IMR-90 (cell line): ENCODE measurements around the gene CDYL2. TPM values are rescaled to one million over a fixed set of nuclear protein-coding genes. Genes with fewer than 3 reads are reported as not detected.

ENCODE experiments used
- ATAC-seq: fragments of 200-7000 bp; cut with Tn5 transposase; 2 replicates; pipeline ENCODE4 v1.9.1; 2020; ENCODE audit warnings: low read depth, mild to moderate bottlenecking, moderate library complexity
- BruUV-seq: library from RNA; stranded (reverse); fragments of 400-500 nt; replicated peaks from 2 replicates; lab custom pipeline; 2021; lab: Mats Ljungman, UMichigan
- CTCF ChIA-PET: fragments of 300-600 bp; formaldehyde crosslinking; extraction: SDS; loops from one replicate; lab custom pipeline; 2021; ENCODE audit warnings: antibody characterized with exemption; lab: Yijun Ruan, JAX
- POLR2A ChIA-PET: fragments of 300-600 bp; sonication (Branson Sonifier 250); formaldehyde crosslinking; loops from one replicate; lab custom pipeline; 2022; ENCODE audit warnings: antibody characterized with exemption; ENCODE audit not compliant: unreplicated experiment; lab: Charles Lee
- DNase-seq: peaks from one replicate; pipeline ENCODE4 v3.0.0; 2013
- H2AFZ ChIP-seq: replicated peaks from 2 replicates; pipeline ENCODE3; 2013; ENCODE audit warnings: low read length, mild to moderate bottlenecking; ENCODE audit not compliant: poor library complexity
- H2AK5ac ChIP-seq: 2 replicates; pipeline ENCODE4 v1.6.1; 2013; ENCODE audit warnings: low read depth, low read length, inconsistent platforms
- H2AK9ac ChIP-seq: replicated peaks from 2 replicates; pipeline ENCODE3; 2013; ENCODE audit warnings: mild to moderate bottlenecking, low read depth, low read length, moderate library complexity; ENCODE audit not compliant: poor library complexity
- H2BK120ac ChIP-seq: 2 replicates; pipeline ENCODE4 v1.6.1; 2013; ENCODE audit warnings: low read depth, low read length, inconsistent platforms
- H2BK15ac ChIP-seq: 3 replicates; pipeline ENCODE4 v1.6.1; 2013; ENCODE audit warnings: low read depth, low read length, inconsistent platforms
- H2BK20ac ChIP-seq: 2 replicates; pipeline ENCODE4 v1.6.1; 2013; ENCODE audit warnings: low read depth, mild to moderate bottlenecking, inconsistent platforms, low read length, moderate library complexity
- H2BK5ac ChIP-seq: 2 replicates; pipeline ENCODE4 v1.6.1; 2013; ENCODE audit warnings: mild to moderate bottlenecking, low read depth, low read length, inconsistent platforms; ENCODE audit not compliant: poor library complexity, severe bottlenecking
- H3K14ac ChIP-seq: replicated peaks from 2 replicates; pipeline ENCODE4 v1.6.1; 2013; ENCODE audit warnings: low read depth, low read length, inconsistent platforms
- H3K18ac ChIP-seq: 2 replicates; pipeline ENCODE4 v1.6.1; 2013; ENCODE audit warnings: low read depth, low read length, control low read depth
- H3K23ac ChIP-seq: 2 replicates; pipeline ENCODE4 v1.6.1; 2013; ENCODE audit warnings: low read depth, low read length, inconsistent platforms
- H3K27ac ChIP-seq: 2 replicates; pipeline ENCODE4 v1.5.1; 2013; ENCODE audit warnings: mild to moderate bottlenecking, control low read depth, low read length; ENCODE audit not compliant: insufficient read depth
- H3K27me3 ChIP-seq: 2 replicates; pipeline ENCODE4 v1.6.1; 2013; ENCODE audit warnings: low read length; ENCODE audit not compliant: control insufficient read depth, insufficient read depth
- H3K36me3 ChIP-seq: 2 replicates; pipeline ENCODE4 v1.6.1; 2013; ENCODE audit warnings: low read length, mixed read lengths; ENCODE audit not compliant: control insufficient read depth, insufficient read depth
- H3K4ac ChIP-seq: 2 replicates; pipeline ENCODE4 v1.6.1; 2013; ENCODE audit warnings: low read depth, low read length, inconsistent platforms
- H3K4me1 ChIP-seq: 2 replicates; pipeline ENCODE4 v1.6.1; 2013; ENCODE audit warnings: low read length, mixed read lengths; ENCODE audit not compliant: control insufficient read depth, insufficient read depth
- H3K4me2 ChIP-seq: 2 replicates; pipeline ENCODE4 v1.6.1; 2013; ENCODE audit warnings: low read depth, mild to moderate bottlenecking, control low read depth, low read length, moderate library complexity
- H3K4me3 ChIP-seq: 2 replicates; pipeline ENCODE4 v1.5.1; 2013; ENCODE audit warnings: low read depth, mild to moderate bottlenecking, control low read depth, low read length, moderate library complexity; ENCODE audit not compliant: insufficient read depth
- H3K56ac ChIP-seq: 2 replicates; pipeline ENCODE4 v1.6.1; 2013; ENCODE audit warnings: low read length, inconsistent platforms; ENCODE audit not compliant: insufficient read depth; ENCODE audit errors: extremely low read depth
- H3K79me1 ChIP-seq, 2 experiments: 2 replicates each; pipeline ENCODE4 v1.6.1; 2013; ENCODE audit warnings: low read length in 2 of 2, inconsistent platforms in 1 of 2, low read depth in 1 of 2
- H3K9ac ChIP-seq: 2 replicates; pipeline ENCODE4 v1.6.1; 2013; ENCODE audit warnings: low read depth, low read length, control low read depth
- H3K9me1 ChIP-seq: 2 replicates; pipeline ENCODE4 v1.6.1; 2013; ENCODE audit warnings: low read length, inconsistent platforms; ENCODE audit not compliant: insufficient read depth
- H3K9me3 ChIP-seq: 2 replicates; pipeline ENCODE4 v1.6.1; 2013; ENCODE audit warnings: low read length; ENCODE audit not compliant: control insufficient read depth, insufficient read depth
- H4K20me1 ChIP-seq: 2 replicates; pipeline ENCODE4 v1.6.1; 2013; ENCODE audit warnings: low read length, inconsistent platforms; ENCODE audit not compliant: insufficient read depth
- H4K5ac ChIP-seq: 2 replicates; pipeline ENCODE4 v1.6.1; 2013; ENCODE audit warnings: mild to moderate bottlenecking, low read depth, low read length, control low read depth
- H4K8ac ChIP-seq, 2 experiments: 2 replicates each; pipeline ENCODE4 v1.6.1; 2013; ENCODE audit warnings: low read depth in 2 of 2, low read length in 2 of 2, control low read depth in 1 of 2, inconsistent platforms in 1 of 2
- H4K91ac ChIP-seq: 2 replicates; pipeline ENCODE4 v1.6.1; 2013; ENCODE audit warnings: low read depth, low read length, inconsistent platforms; ENCODE audit not compliant: insufficient read depth
- BHLHE40 ChIP-seq: fragments of 150-350 bp; IDR thresholded peaks from 2 replicates; pipeline ENCODE4 v1.6.1; 2016; ENCODE audit warnings: mild to moderate bottlenecking, low read depth, low read length
- CEBPB ChIP-seq: IDR thresholded peaks from 2 replicates; pipeline ENCODE4 v1.6.1; 2012; ENCODE audit warnings: low read depth, low read length, improper control_type of control experiment
- CHD1 ChIP-seq: IDR thresholded peaks from 2 replicates; pipeline ENCODE4 v1.6.1; 2012; ENCODE audit warnings: low read depth, low read length, improper control_type of control experiment
- CTCF ChIP-seq: conservative IDR thresholded peaks from 2 replicates; pipeline ENCODE4 v1.5.1; 2012; ENCODE audit warnings: mild to moderate bottlenecking, low read depth, low read length, improper control_type of control experiment
- ELK1 ChIP-seq: fragments of 150-350 bp; IDR thresholded peaks from 2 replicates; pipeline ENCODE4 v1.6.1; 2016; ENCODE audit warnings: low read depth, mild to moderate bottlenecking, low read length, moderate library complexity, borderline replicate concordance
- FOS ChIP-seq: fragments of 150-350 bp; IDR thresholded peaks from 2 replicates; pipeline ENCODE4 v1.6.1; 2016; ENCODE audit warnings: low read depth, low read length
- MAFK ChIP-seq: IDR thresholded peaks from 2 replicates; pipeline ENCODE4 v1.6.1; 2012; ENCODE audit warnings: low read depth, low read length, improper control_type of control experiment
- MAZ ChIP-seq: IDR thresholded peaks from 2 replicates; pipeline ENCODE4 v1.6.1; 2012; ENCODE audit warnings: low read depth, mild to moderate bottlenecking, low read length, improper control_type of control experiment, moderate library complexity, borderline replicate concordance
- MXI1 ChIP-seq: IDR thresholded peaks from 2 replicates; pipeline ENCODE4 v1.6.1; 2012; ENCODE audit warnings: low read depth, mild to moderate bottlenecking, low read length, moderate library complexity, borderline replicate concordance
- NFE2L2 ChIP-seq: fragments of 150-350 bp; IDR thresholded peaks from 2 replicates; pipeline ENCODE4 v1.6.1; 2016; ENCODE audit warnings: low read depth, mild to moderate bottlenecking, low read length
- POLR2A ChIP-seq: IDR thresholded peaks from 2 replicates; pipeline ENCODE4 v1.6.1; 2012; ENCODE audit warnings: mild to moderate bottlenecking, low read depth, low read length
- RAD21 ChIP-seq: IDR thresholded peaks from 2 replicates; pipeline ENCODE4 v1.6.1; 2012; ENCODE audit warnings: low read length, improper control_type of control experiment
- RCOR1 ChIP-seq: IDR thresholded peaks from 2 replicates; pipeline ENCODE4 v1.6.1; 2012; ENCODE audit warnings: mild to moderate bottlenecking, low read length, improper control_type of control experiment; ENCODE audit not compliant: insufficient replicate concordance
- RFX5 ChIP-seq: IDR thresholded peaks from 2 replicates; pipeline ENCODE4 v1.8.0; 2012; ENCODE audit warnings: low read depth, mild to moderate bottlenecking, low read length, moderate library complexity
- SMC3 ChIP-seq: fragments of 150-350 bp; IDR thresholded peaks from 2 replicates; pipeline ENCODE4 v1.6.1; 2016; ENCODE audit warnings: low read depth, mild to moderate bottlenecking, antibody characterized with exemption, low read length, moderate library complexity
- WGBS, 2 experiments: methylation state at CpG; one replicate each; pipeline versions ENCODE4 v1.1.5 to v1.1.7; 2013; ENCODE audit warnings: missing lambda C conversion rate in 2 of 2; ENCODE audit not compliant: insufficient read length in 1 of 2; ENCODE audit errors: extremely low coverage in 2 of 2; 5-methylcytosine and 5-hydroxymethylcytosine counted together
- dilution Hi-C: fragments of 300-500 bp; cut with HindIII; formaldehyde crosslinking; loops from one replicate; pipeline ENCODE4 v1.14.3; 2018; ENCODE audit warnings: low sequenced_read_pairs; ENCODE audit not compliant: unreplicated experiment
- in situ Hi-C: fragments of 300-500 bp; cut with MboI; formaldehyde crosslinking; loops from 3 replicates; pipeline ENCODE4 v1.14.3; 2019; ENCODE audit warnings: low sequenced_read_pairs, inconsistent platforms, mixed read lengths
- intact Hi-C: fragments of 100-400 bp; cut with micrococcal nuclease; formaldehyde crosslinking; loops from 2 replicates; pipeline ENCODE4 v1.10.0; 2022
- polyA plus RNA-seq, 3 experiments: library from polyadenylated mRNA; depleted of rRNA; stranded (reverse); fragments of >200 nt; gene quantifications; 2 replicates each; pipeline ENCODE4 v1.2.3, GENCODE V29; 2012; ENCODE audit warnings: low replicate concordance in 1 of 3
- total RNA-seq: library from RNA; depleted of rRNA; stranded (reverse); fragments of >200 nt; gene quantifications from 2 replicates; pipeline ENCODE4 v1.2.3, GENCODE V29; 2012
- TF ChIP-seq, protein P1 (sequence below): fragments of 150-350 bp; IDR thresholded peaks from 2 replicates; pipeline ENCODE4 v1.6.1; 2017; ENCODE audit warnings: mild to moderate bottlenecking, antibody characterized with exemption, low read length, low read depth

The CDYL2 gene
- total and polyA plus RNA-seq, 2 of the 4 experiments (the other 2 are of a cell fraction), result 1.2 to 3.9 TPM

DNA sequence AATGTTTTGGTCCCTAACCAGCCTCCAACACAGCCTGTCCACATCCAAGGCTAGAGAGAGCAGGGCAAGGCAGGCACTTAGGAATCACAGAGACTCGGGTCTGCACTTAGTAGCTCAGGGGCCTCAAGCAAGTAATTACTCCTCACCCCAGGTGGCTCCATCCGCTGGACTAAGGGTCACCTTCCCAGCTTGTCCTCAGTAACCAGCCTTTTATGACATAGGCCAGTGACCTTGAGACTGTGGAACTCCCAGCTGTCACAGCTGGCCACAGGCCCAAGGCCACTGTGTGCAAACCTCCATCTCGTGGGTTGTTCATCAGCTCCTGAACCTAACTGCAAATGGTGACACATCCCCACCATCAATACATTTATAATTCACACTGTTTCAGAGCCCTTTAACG lies 68.6 kb downstream of the CDYL2 start:
- Histone ChIP-seq H2BK120ac (no peak overlapping the region), H2AK9ac (no peak overlapping the region), H3K9ac (no peak overlapping the region), H3K23ac (no peak overlapping the region), H2AK5ac (no peak overlapping the region), H4K8ac (no peak overlapping the region), H2AFZ (no peak overlapping the region), H4K20me1 (no peaks in the 10 kb centered on the region), H2BK20ac (no peak overlapping the region), H4K5ac (no peak overlapping the region), H3K4me2 (no peak overlapping the region), H3K9me3 (peaks cover 6% of the 10 kb centered on the region), H3K27me3 (no peaks in the 10 kb centered on the region), H3K4ac (no peak overlapping the region), H3K4me3 (no peak overlapping the region), H4K91ac (no peak overlapping the region), H3K14ac (no peak overlapping the region), H3K18ac (no peak overlapping the region), H3K9me1 (no peaks in the 10 kb centered on the region), H3K27ac (no peak overlapping the region), H3K79me1 (no peaks in the 10 kb centered on the region; a peak in 1 of 4 replicates), H3K4me1 (no peaks in the 10 kb centered on the region), H3K36me3 (no peaks in the 10 kb centered on the region), H2BK5ac (no peak overlapping the region), H3K56ac (no peak overlapping the region), H2BK15ac (no peak overlapping the region)
- ChIA-PET POLR2A (no interaction called here), CTCF (no interaction called here)
- intact Hi-C loops, result no loop called here
- TF ChIP-seq ELK1 (no peak), MAZ (no peak), RCOR1 (no peak), FOS (no peak), CTCF (no peak), MAFK (no peak), CEBPB (no peak), POLR2A (no peak), RAD21 (no peak), BHLHE40 (no peak), MXI1 (no peak), CHD1 (no peak), SMC3 (no peak), RFX5 (no peak), NFE2L2 (no peak)
- TF ChIP-seq, protein P1, sequence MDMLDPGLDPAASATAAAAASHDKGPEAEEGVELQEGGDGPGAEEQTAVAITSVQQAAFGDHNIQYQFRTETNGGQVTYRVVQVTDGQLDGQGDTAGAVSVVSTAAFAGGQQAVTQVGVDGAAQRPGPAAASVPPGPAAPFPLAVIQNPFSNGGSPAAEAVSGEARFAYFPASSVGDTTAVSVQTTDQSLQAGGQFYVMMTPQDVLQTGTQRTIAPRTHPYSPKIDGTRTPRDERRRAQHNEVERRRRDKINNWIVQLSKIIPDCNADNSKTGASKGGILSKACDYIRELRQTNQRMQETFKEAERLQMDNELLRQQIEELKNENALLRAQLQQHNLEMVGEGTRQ, result no peak
- ATAC-seq (no peak), DNase-seq (no peak)
- in situ Hi-C loops, result no loop called here
- dilution Hi-C loops, result no loop called here
- 57% methylated on average over 4 of the region's 4 CpGs; no CpG with 5 or more reads in 1 of the 2 experiments for WGBS, 2 experiments
- BruUV-seq, result no TSS peak
